GM12873 (cell line): ENCODE measurements around the gene CAMK1D.

Source experiments
- CTCF ChIP-seq: IDR thresholded peaks from 2 replicates; pipeline ENCODE4 v1.5.1; 2012; ENCODE audit warnings: low read depth, mild to moderate bottlenecking, moderate library complexity, low read length, control low read depth; ENCODE audit not compliant: insufficient read depth; ENCODE audit errors: missing control alignments

Gene CAMK1D

GRCh38 chr10:12490963-12491362 is 141.6 kb downstream of the CAMK1D start:
- no peak for TF ChIP-seq CTCF

- no peak for TF ChIP-seq CTCF
Measured at GRCh38 chr10:12491491-12491890, 142.1 kb downstream of the CAMK1D start.

- TF ChIP-seq CTCF, result no peak
Measured at GRCh38 chr10:12492016-12492415, 142.7 kb downstream of the CAMK1D start.

- TF ChIP-seq CTCF, result no peak
Measured at GRCh38 chr10:12499076-12499986, 150.0 kb downstream of the CAMK1D start.

- TF ChIP-seq CTCF, result no peak
Measured at GRCh38 chr10:12500381-12501303, 151.3 kb downstream of the CAMK1D start.

GRCh38 chr10:12501324-12501723 is 152.0 kb downstream of the CAMK1D start:
- no peak for TF ChIP-seq CTCF
